Activated CD8-positive, alpha-beta memory T cell treated with anti-CD3 and anti-CD28 coated beads for 24 hours (primary cell): ENCODE results near the gene GNAT1.

Experiments
- DNase-seq: peaks from one replicate; pipeline ENCODE4 v3.0.0-alpha.2; 2020

Gene GNAT1

DNA sequence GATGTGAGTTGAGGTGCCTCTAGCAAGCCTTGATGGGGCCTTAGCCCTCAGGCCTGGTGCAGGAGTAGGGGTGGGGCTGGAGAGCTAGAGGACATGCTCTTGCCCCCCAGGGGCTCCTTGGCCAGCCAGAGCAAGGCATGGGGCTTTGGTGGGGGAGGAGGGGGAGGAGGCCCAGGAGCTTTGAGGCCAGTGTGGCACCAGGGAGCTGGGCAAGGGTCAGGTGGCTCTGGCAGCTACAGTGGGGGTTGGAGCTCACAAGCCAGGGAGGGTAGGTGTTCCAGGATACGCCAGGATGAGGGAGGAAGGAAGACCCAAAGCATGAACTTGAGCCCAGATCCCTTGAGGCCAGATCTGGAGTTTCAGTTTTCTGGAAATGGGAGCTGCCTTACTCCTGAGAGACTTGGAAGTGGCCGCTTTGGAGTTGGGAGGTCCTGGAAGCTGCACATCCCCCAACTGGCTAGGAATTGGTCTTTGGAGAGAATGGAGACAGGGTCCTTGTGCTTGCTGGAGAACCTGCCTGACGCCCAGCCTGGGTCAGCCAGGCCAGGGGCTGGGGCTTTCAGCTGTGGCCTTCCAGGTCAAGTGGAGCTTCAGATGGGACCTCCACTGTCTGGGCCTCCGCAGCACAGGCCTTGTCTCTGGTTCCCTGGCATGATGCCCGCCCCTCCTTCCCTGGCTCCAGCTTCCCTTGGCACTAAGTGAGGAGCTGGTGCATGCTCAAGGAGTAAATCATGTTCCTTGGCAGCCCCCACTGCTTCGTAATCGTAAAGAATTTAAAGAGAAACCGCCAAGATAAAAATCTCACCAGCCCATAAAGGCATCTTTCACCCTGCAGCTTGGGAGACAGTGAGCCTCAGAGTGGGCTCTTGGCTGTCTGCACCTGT is 27.6 kb upstream of the GNAT1 start:
- no peak for DNase-seq

GRCh38 chr3:50164481-50164880 is 26.9 kb upstream of the GNAT1 start:
- DNase-seq, result no peak

DNA sequence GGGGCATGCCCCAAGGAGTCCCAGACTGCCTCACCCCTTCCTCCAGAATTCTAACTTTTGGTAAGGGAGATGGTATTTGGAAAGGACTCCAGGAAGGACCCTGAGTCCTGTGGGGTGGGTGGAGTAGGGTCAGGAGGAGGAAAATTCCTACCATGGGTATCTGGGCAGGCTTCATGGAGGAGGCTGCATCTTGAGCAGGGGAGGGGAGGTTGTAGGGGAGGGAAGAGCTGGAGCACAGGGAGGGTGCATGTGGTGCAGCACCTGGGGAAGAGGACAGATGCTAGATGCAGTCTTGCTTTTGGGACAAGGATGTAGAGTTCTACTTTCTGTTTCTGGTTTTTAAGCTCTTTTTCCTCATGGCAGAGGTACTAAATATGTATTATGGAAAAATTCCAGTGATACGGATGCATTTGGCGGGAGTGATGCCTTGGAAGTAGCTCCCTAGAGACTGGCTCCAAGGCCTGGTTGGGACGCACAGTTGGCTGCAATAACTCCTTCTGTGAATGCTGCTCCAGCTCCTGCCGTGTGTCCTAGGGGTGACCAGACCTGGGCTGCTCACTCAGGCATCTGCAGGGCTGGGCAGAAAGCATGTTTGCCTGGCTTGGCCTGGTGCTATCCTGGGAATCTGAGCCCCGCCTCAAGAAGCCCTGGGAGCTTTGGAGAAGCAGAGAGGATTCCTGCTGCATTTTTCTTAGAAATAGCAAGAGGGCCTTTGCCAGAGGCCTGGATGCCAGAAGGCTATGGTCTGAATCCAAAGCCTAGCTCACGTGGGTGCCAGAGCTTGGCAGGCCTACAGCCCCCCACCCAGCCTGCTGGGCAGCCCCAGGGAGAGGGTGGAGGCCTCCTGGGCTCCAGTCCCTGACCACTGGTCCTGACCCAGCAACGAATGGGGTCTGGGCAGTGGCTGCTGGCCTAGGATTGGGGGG is 26.2 kb upstream of the GNAT1 start:
- no peak for DNase-seq

- DNase-seq, result no peak
Observed at GRCh38 chr3:50165910-50166538, 25.4 kb upstream of the GNAT1 start.

GRCh38 chr3:50166620-50167019 is 24.8 kb upstream of the GNAT1 start:
- no peak for DNase-seq

- DNase-seq, result no peak
Observed at GRCh38 chr3:50167069-50167840, 24.2 kb upstream of the GNAT1 start.

- no peak for DNase-seq
Observed at GRCh38 chr3:50167841-50168209, 23.6 kb upstream of the GNAT1 start.

GRCh38 chr3:50168388-50168787 is 23.0 kb upstream of the GNAT1 start:
- DNase-seq, result no peak

- DNase-seq, result no peak
Observed at GRCh38 chr3:50168791-50169190, 22.6 kb upstream of the GNAT1 start.

GRCh38 chr3:50169232-50169832 is 22.1 kb upstream of the GNAT1 start:
- DNase-seq, result no peak

DNA sequence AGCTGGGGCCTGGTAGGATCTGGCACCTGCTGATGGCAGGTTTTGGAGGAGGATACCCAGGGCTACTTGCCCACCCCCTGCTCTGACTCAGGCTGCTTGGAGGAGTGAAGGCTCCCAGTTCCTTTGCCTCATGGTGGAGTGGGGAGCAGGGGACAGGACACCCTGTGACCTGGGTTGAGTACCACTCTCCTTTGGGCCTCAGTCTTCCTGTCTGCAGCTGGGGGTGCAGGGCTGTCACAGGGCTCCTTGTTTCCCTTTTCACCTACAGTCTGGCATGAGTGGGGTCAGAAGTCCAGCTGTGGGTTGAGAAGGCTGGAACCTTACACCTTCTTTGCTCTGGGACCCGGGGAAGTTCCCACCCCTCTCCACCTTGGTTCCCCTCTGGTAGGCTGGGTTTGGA is 21.6 kb upstream of the GNAT1 start:
- no peak for DNase-seq

DNA sequence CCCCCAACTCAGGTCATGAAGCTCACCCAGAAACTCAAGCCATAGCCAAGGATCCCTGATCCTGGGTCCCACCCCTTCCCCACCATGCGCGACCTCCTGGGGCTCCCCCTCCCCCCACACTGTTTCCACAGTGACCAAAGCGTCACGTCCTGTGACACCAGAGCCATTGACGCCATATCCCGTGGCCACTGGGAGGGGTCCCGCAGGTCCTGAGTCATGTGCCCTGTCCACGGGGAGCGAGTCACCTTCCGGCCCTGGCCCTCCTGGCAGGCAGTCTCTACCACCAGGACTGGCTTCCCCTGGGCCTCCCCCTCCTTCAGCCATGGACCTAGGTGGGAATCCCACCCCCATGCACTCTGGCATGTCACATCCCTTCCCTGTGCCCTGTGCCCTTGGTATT is 20.7 kb upstream of the GNAT1 start:
- DNase-seq, result no peak

DNA sequence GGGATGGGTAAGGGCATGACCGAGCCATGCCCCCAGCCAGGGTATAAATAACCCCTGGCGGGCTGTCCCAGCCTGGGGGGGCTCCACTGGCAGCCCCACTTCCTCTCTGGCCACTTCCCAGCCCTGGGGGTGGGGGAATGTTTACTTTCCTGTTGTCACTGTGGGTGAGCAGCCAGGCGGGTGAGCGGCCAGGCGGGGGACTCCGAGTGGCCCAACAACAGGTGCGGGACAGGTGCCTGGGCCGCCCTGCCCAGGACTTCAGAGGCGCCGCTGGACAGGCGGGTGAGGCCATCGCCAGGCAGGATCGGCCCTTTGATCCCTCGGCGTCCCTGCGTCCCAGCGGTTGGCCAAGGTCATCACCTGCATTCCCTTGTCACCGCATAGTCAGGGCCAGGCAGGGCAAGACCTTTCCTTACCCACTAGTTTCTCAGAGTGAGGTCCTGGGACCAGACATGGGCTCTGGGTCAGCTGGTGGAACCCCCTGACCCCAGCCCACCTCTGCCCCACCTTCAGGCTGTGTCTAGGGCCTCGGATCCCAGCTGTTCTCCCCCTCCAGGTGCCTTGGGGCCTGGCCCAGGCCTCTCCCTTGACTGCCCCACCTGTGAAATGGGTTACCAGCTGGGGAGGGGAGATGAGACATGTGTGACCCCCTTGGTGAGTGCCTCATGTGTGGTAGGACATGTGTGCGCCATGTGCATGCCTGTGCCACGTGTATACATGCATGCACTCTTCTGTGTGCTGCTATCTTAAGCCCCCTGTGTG is 19.7 kb upstream of the GNAT1 start:
- DNase-seq, result no peak

- DNase-seq, result no peak
Observed at GRCh38 chr3:50172626-50173220, 18.7 kb upstream of the GNAT1 start.

DNA sequence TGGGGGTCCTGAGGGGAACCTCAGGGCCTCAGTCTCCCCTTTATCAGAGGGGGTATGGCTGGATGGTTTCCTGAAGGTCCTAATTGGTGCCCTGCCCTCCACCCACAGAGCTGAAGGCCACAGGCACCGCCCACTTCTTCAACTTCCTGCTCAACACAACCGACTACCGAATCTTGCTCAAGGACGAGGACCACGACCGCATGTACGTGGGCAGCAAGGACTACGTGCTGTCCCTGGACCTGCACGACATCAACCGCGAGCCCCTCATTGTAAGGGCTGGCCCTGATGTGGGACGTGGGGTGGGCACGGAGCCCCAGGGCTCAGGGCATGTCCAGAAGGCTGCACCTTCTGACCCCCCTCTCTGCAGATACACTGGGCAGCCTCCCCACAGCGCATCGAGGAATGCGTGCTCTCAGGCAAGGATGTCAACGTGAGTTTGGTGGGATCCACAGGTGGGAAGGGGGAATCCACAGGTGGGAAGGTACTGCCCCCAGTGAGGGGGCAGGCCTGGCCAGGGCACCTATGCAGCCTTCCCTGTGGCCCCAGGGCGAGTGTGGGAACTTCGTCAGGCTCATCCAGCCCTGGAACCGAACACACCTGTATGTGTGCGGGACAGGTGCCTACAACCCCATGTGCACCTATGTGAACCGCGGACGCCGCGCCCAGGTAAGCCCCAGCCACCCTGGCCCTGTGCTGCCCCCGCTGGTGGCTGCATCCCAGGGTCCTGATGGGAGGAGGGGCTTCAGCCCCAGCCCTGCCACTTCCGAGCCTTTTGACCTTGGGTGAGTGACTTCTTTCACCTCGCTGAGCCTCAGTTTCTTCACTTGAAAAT is 17.5 kb upstream of the GNAT1 start:
- DNase-seq, result no peak

DNA sequence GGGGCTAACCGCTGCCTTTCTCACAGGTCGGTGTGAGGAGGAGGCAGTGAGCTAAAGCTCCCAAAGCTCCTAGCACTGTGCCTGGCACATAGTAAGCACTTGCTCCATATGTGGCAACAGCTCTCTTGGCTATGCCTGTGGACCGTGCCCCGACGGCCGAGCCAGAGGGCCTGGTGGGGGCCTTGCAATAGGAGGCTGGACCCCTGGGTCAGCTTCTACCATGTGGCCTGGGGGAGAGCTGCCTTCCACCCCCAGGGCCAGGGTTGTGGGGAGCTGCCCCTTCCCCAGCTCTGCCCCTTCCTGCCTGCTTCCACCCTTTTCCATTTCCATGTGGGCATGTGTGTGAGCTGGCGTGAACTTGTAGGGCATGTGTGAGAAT is 16.9 kb upstream of the GNAT1 start:
- DNase-seq, result no peak

- no peak for DNase-seq
Observed at GRCh38 chr3:50174947-50175524, 16.4 kb upstream of the GNAT1 start.

DNA sequence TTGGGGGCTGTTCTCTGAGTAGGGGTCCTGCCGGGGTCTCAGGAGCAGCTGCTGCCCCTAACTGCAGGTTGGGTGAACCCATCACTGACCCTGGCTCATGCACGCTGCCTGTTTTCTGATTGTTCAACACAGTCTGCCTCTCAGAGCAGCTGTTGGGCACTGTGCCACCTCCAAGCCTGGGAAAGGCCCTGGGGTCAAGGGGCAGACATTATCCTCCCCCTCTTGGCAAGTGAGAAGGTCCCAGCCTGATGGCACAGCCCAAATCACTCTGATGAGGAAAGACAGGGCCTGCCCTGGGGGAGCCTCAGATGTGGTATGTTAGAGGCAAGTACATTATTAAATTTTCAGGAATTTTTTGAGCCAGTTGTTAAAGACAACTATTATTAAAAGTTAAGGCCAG is 14.1 kb upstream of the GNAT1 start:
- no peak for DNase-seq

GRCh38 chr3:50179710-50180109 is 11.7 kb upstream of the GNAT1 start:
- no peak for DNase-seq

- DNase-seq, result no peak
Observed at GRCh38 chr3:50181985-50182384, 9.4 kb upstream of the GNAT1 start.
